WERI-Rb-1 (cell line): Measurements from ENCODE around the gene GDF2.

Source experiments
- DNase-seq: peaks from one replicate; pipeline ENCODE4 v3.0.0-alpha.2; 2020
- H3K27ac ChIP-seq: fragments of 250-450 bp; sonication (Bioruptor Pico); 2 replicates; pipeline ENCODE4 v1.5.1; 2020; ENCODE audit warnings: mild to moderate bottlenecking, moderate library complexity
- H3K27me3 ChIP-seq: fragments of 250-450 bp; sonication (Bioruptor Pico); 2 replicates; pipeline ENCODE4 v1.5.1; 2021; ENCODE audit warnings: mild to moderate bottlenecking, low read depth, moderate library complexity; ENCODE audit not compliant: insufficient read depth, severe bottlenecking
- H3K36me3 ChIP-seq: fragments of 250-450 bp; sonication (Bioruptor Pico); 2 replicates; pipeline ENCODE4 v1.5.1; 2020; ENCODE audit warnings: mild to moderate bottlenecking, moderate library complexity
- H3K4me3 ChIP-seq: 2 replicates; pipeline ENCODE4 v1.5.1; 2011; ENCODE audit warnings: low read depth, mild to moderate bottlenecking, control low read depth, low read length
- H3K9me3 ChIP-seq: fragments of 250-450 bp; sonication (Bioruptor Pico); 2 replicates; pipeline ENCODE4 v1.5.1; 2021; ENCODE audit warnings: mild to moderate bottlenecking, moderate library complexity; ENCODE audit not compliant: severe bottlenecking
- CTCF ChIP-seq: IDR thresholded peaks from 2 replicates; pipeline ENCODE4 v1.5.1; 2011; ENCODE audit warnings: low read depth, mild to moderate bottlenecking, control low read depth, inconsistent platforms, low read length

The GDF2 gene

GRCh38 chr10:47354165-47354564 lies 31.9 kb downstream of the GDF2 start:
- H3K27ac ChIP-seq = no peak overlapping the region
- no peaks in the 10 kb centered on the region for H3K27me3 ChIP-seq
- no peaks in the 10 kb centered on the region for H3K9me3 ChIP-seq
- TF ChIP-seq CTCF = peak; percentile 56
- peak; percentile 28 for DNase-seq
- H3K4me3 ChIP-seq = no peak overlapping the region
- H3K36me3 ChIP-seq = peaks cover 96% of the 10 kb centered on the region

GRCh38 chr10:47354900-47355299 lies 32.6 kb downstream of the GDF2 start:
- no peak for DNase-seq
- no peak overlapping the region for H3K4me3 ChIP-seq
- no peaks in the 10 kb centered on the region for H3K27me3 ChIP-seq
- TF ChIP-seq CTCF = no peak
- no peak overlapping the region for H3K27ac ChIP-seq
- no peaks in the 10 kb centered on the region for H3K9me3 ChIP-seq
- peaks cover 95% of the 10 kb centered on the region for H3K36me3 ChIP-seq

DNA sequence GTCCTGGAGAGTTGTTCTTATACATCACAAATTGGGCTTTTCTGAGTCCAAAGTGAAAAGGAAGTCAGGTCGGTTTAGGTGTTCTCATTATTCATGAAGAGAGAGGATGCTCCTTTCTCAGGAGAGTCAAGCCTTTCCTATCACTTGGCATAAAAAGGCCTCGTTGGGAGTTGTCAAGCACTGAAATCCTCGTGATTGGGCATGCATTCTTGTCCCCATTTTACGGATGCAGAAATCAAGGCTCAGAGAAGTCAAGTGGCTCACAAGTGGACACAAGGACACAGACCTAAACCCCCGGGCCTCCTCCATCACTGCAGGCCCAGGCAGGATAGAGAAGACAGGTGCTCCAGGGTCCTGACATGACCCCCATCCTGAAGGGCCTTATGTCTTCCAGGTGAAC lies 34.5 kb downstream of the GDF2 start:
- no peak for DNase-seq
- Histone ChIP-seq H3K27me3 (no peaks in the 10 kb centered on the region), H3K9me3 (no peaks in the 10 kb centered on the region), H3K36me3 (peaks cover 77% of the 10 kb centered on the region), H3K4me3 (no peak overlapping the region), H3K27ac (no peak overlapping the region)
- TF ChIP-seq CTCF = no peak

DNA sequence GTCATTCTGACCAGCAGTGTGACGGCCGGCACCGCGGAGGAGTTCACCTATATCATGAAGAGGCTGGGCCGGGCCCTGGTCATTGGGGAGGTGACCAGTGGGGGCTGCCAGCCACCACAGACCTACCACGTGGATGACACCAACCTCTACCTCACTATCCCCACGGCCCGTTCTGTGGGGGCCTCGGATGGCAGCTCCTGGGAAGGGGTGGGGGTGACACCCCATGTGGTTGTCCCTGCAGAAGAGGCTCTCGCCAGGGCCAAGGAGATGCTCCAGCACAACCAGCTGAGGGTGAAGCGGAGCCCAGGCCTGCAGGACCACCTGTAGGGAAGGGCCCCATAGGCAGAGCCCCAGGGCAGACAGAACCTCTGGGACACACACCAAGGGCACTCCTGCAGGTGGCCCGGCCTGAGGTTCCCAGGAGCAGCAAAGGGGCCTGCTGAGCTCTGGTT lies 34.9 kb downstream of the GDF2 start:
- H3K9me3 ChIP-seq = no peaks in the 10 kb centered on the region
- TF ChIP-seq CTCF = no peak
- no peak overlapping the region for H3K27ac ChIP-seq
- H3K36me3 ChIP-seq = peaks cover 72% of the 10 kb centered on the region
- no peak for DNase-seq
- H3K27me3 ChIP-seq = no peaks in the 10 kb centered on the region
- no peak overlapping the region for H3K4me3 ChIP-seq

- Histone ChIP-seq H3K9me3 (no peaks in the 10 kb centered on the region), H3K4me3 (no peak overlapping the region), H3K27ac (no peak overlapping the region), H3K27me3 (no peaks in the 10 kb centered on the region), H3K36me3 (peaks cover 64% of the 10 kb centered on the region)
- no peak for DNase-seq
- TF ChIP-seq CTCF = no peak
Measured at GRCh38 chr10:47357911-47358310, 35.7 kb downstream of the GDF2 start.

GRCh38 chr10:47358457-47358856 lies 36.2 kb downstream of the GDF2 start:
- peak overlapping the region; percentile 90 for H3K27ac ChIP-seq
- DNase-seq = peak; percentile 33
- no peak for TF ChIP-seq CTCF
- peaks cover 59% of the 10 kb centered on the region for H3K36me3 ChIP-seq
- no peaks in the 10 kb centered on the region for H3K9me3 ChIP-seq
- H3K27me3 ChIP-seq = no peaks in the 10 kb centered on the region
- H3K4me3 ChIP-seq = no peak overlapping the region
